Measurements from ENCODE around the gene SMG1. TPM values are rescaled to one million over a fixed set of nuclear protein-coding genes. Genes with fewer than 3 reads are reported as not detected.

SMG1 gene
- total and polyA plus RNA-seq, 12 donors, result 11.7 to 58.2 (median 50.2) TPM

GRCh38 chr16:18943414-18943813 lies 17.2 kb upstream of the SMG1 start:
- Histone ChIP-seq H3K36me3 (no peaks in the 10 kb centered on the region), H3K27me3 (no peaks in the 10 kb centered on the region), H3K9me3 (no peaks in the 10 kb centered on the region), H3K4me1 (peaks cover 0 to 12% (median 0%) of the 10 kb centered on the region in 9 donors), H3K27ac (no peak overlapping the region), H3K4me3 (no peak overlapping the region)
- TF ChIP-seq CTCF (IDR thresholded peaks at IDR 0.05), result no peak
- ATAC-seq (no peak), DNase-seq (no peak)
- 86 to 89% methylated on average over 7 of the region's 7 CpGs for WGBS, 2 donors
- intact Hi-C loops (cut with DNase I), result no loop called here

- DNase-seq, result no peak
- intact Hi-C loops (cut with DNase I), result no loop called here
- ATAC-seq, result no peak
- TF ChIP-seq CTCF (IDR thresholded peaks at IDR 0.05), result no peak
- WGBS, 2 donors, result 40 to 44% methylated on average over 1 of the region's 1 CpG
- H3K4me1 ChIP-seq, result peaks cover 0 to 12% (median 0%) of the 10 kb centered on the region in 9 donors
- no peak overlapping the region for H3K27ac ChIP-seq
- H3K9me3 ChIP-seq, result no peaks in the 10 kb centered on the region
- no peaks in the 10 kb centered on the region for H3K36me3 ChIP-seq
- H3K27me3 ChIP-seq, result no peaks in the 10 kb centered on the region
- H3K4me3 ChIP-seq, result no peak overlapping the region
Measured at GRCh38 chr16:18942061-18942460, 15.9 kb upstream of the SMG1 start.

- no peak for ATAC-seq
- no peak for DNase-seq
- Histone ChIP-seq H3K27ac (no peak overlapping the region), H3K4me1 (peaks cover 0 to 8% (median 0%) of the 10 kb centered on the region in 9 donors), H3K27me3 (no peaks in the 10 kb centered on the region), H3K36me3 (no peaks in the 10 kb centered on the region), H3K9me3 (no peaks in the 10 kb centered on the region), H3K4me3 (no peak overlapping the region)
- intact Hi-C loops (cut with DNase I), result no loop called here
- no peak for TF ChIP-seq CTCF (IDR thresholded peaks at IDR 0.05)
Measured at GRCh38 chr16:18941471-18941870, 15.3 kb upstream of the SMG1 start.

- WGBS, 2 donors, result 93 to 98% methylated on average over 9 of the region's 9 CpGs
- Histone ChIP-seq H3K9me3 (no peaks in the 10 kb centered on the region), H3K27me3 (no peaks in the 10 kb centered on the region), H3K4me1 (no peaks in the 10 kb centered on the region), H3K36me3 (no peaks in the 10 kb centered on the region), H3K27ac (no peak overlapping the region), H3K4me3 (no peak overlapping the region)
- ATAC-seq (no peak), DNase-seq (no peak)
- intact Hi-C loops (cut with DNase I), result no loop called here
- no peak for TF ChIP-seq CTCF (IDR thresholded peaks at IDR 0.05)
Measured at GRCh38 chr16:18938986-18939385, 12.8 kb upstream of the SMG1 start.

GRCh38 chr16:18937390-18937789 lies 11.2 kb upstream of the SMG1 start:
- Histone ChIP-seq H3K36me3 (no peaks in the 10 kb centered on the region), H3K27me3 (no peaks in the 10 kb centered on the region), H3K4me1 (peaks cover 0 to 6% (median 0%) of the 10 kb centered on the region in 9 donors), H3K9me3 (no peaks in the 10 kb centered on the region), H3K27ac (no peak overlapping the region), H3K4me3 (no peak overlapping the region)
- no peak for ATAC-seq
- DNase-seq, result no peak
- intact Hi-C loops (cut with DNase I), result no loop called here
- TF ChIP-seq CTCF (IDR thresholded peaks at IDR 0.05), result no peak

All from heart right ventricle (tissue), 16 donors.